C4-2B (cell line): ENCODE measurements around the gene SIX5.

Experiments
- CTCF ChIP-seq: fragments of 450-650 bp; conservative IDR thresholded peaks from 2 replicates; pipeline ENCODE4 v1.5.1; 2017; ENCODE audit warnings: mild to moderate bottlenecking
- ZFX ChIP-seq: fragments of 450-650 bp; IDR thresholded peaks from 2 replicates; pipeline ENCODE4 v1.6.1; 2017

GRCh38 chr19:45717983-45718650 lies 50.9 kb downstream of the SIX5 start:
- TF ChIP-seq CTCF (no peak), ZFX (no peak)
